Cardiac muscle cell (in vitro differentiated cells and primary cell): ENCODE results near the gene KTN1. TPM values are rescaled to one million over a fixed set of nuclear protein-coding genes. Genes with fewer than 3 reads are reported as not detected.

Source experiments
- DNase-seq, 2 donors: peaks; one replicate each; pipeline versions ENCODE4 v3.0.0 to v3.0.0-alpha.2; 2010 to 2017; ENCODE audit warnings: low read depth in 1 of 2, low spot score in 1 of 2
- H3K27ac ChIP-seq: fragments of 200-600 bp; sonication (generic); 2 replicates; pipeline ENCODE4 v1.5.1; 2016
- H3K27me3 ChIP-seq: fragments of 200-600 bp; sonication (generic); 2 replicates; pipeline ENCODE4 v1.6.0; 2016; ENCODE audit warnings: control low read depth
- H3K36me3 ChIP-seq: fragments of 200-600 bp; sonication (generic); 2 replicates; pipeline ENCODE4 v1.5.1; 2016; ENCODE audit warnings: control low read depth
- H3K4me1 ChIP-seq: fragments of 200-600 bp; sonication (generic); 2 replicates; pipeline ENCODE4 v1.8.1; 2017; ENCODE audit warnings: low read depth, mild to moderate bottlenecking, mixed run types
- H3K4me3 ChIP-seq: fragments of 200-600 bp; sonication (generic); 2 replicates; pipeline ENCODE4 v1.5.1; 2016; ENCODE audit warnings: mild to moderate bottlenecking
- H3K9me3 ChIP-seq: fragments of 200-600 bp; sonication (generic); 2 replicates; pipeline ENCODE4 v1.5.1; 2017; ENCODE audit warnings: low read depth, mild to moderate bottlenecking, control low read depth
- polyA plus RNA-seq: library from polyadenylated mRNA; unstranded; fragments of >200 nt; fragmentation: Nextera tagmentation; extraction: Ambion mirVana; gene quantifications from 2 replicates; pipeline ENCODE4 v1.2.1, GENCODE V29; 2016
- total RNA-seq: library from RNA; depleted of rRNA; stranded (reverse); fragments of >200 nt; gene quantifications from 2 replicates; pipeline ENCODE4 v1.2.3, GENCODE V29; 2016
- TF ChIP-seq, protein P1 (sequence below): IDR thresholded peaks from 2 replicates; pipeline ENCODE4 v1.5.1; 2012; ENCODE audit warnings: low read depth, mild to moderate bottlenecking, low read length

Gene KTN1
- total and polyA plus RNA-seq, 2 experiments from 2014 or later, result 130 to 214 TPM

DNA sequence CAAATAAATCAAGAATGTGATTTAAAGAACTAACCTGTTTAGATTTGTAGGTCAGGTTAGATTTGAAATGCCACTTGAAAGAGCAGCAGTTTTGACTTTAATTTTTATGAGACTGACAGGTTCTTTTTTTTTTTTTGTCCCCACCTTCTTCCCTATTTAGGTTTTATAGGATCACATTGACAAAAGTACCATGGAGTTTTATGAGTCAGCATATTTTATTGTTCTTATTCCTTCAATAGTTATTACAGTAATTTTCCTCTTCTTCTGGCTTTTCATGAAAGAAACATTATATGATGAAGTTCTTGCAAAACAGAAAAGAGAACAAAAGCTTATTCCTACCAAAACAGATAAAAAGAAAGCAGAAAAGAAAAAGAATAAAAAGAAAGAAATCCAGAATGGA is 31.9 kb downstream of the KTN1 start:
- Histone ChIP-seq H3K36me3 (peaks cover 6% of the 10 kb centered on the region), H3K27ac (no peak overlapping the region), H3K4me1 (peaks cover 20% of the 10 kb centered on the region), H3K4me3 (no peak overlapping the region), H3K9me3 (no peaks in the 10 kb centered on the region), H3K27me3 (no peaks in the 10 kb centered on the region)
- TF ChIP-seq, protein P1, sequence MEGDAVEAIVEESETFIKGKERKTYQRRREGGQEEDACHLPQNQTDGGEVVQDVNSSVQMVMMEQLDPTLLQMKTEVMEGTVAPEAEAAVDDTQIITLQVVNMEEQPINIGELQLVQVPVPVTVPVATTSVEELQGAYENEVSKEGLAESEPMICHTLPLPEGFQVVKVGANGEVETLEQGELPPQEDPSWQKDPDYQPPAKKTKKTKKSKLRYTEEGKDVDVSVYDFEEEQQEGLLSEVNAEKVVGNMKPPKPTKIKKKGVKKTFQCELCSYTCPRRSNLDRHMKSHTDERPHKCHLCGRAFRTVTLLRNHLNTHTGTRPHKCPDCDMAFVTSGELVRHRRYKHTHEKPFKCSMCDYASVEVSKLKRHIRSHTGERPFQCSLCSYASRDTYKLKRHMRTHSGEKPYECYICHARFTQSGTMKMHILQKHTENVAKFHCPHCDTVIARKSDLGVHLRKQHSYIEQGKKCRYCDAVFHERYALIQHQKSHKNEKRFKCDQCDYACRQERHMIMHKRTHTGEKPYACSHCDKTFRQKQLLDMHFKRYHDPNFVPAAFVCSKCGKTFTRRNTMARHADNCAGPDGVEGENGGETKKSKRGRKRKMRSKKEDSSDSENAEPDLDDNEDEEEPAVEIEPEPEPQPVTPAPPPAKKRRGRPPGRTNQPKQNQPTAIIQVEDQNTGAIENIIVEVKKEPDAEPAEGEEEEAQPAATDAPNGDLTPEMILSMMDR, result no peak
- DNase-seq, result no peak

DNA sequence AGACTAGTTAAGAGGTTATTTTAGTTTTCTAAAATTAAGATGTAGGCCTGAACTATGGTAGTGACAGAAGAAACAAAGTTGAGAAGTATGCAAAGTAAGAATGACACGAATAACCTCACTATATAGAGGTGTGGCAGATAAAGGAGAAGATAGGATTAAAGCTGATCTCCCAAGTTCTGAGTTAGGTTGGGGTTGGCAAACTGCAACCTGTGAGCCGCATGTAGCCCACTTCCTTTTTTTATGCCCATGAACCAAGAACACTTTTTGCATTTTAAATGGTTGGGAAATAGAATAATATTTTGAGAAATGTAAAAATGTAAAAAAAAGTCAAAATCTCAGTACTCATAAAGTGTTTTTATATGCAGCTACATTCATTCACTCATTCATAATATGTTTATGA is 34.3 kb downstream of the KTN1 start:
- Histone ChIP-seq H3K36me3 (peaks cover 31% of the 10 kb centered on the region), H3K27me3 (no peaks in the 10 kb centered on the region), H3K9me3 (no peaks in the 10 kb centered on the region), H3K4me1 (peaks cover 10% of the 10 kb centered on the region), H3K27ac (no peak overlapping the region), H3K4me3 (no peak overlapping the region)
- no peak for DNase-seq
- TF ChIP-seq, protein P1, result no peak

GRCh38 chr14:55620277-55620676 is 40.3 kb downstream of the KTN1 start:
- no peak overlapping the region for H3K27ac ChIP-seq
- no peak for DNase-seq
- H3K4me1 ChIP-seq, result no peaks in the 10 kb centered on the region
- no peak overlapping the region for H3K4me3 ChIP-seq
- TF ChIP-seq, protein P1, result no peak
- no peaks in the 10 kb centered on the region for H3K27me3 ChIP-seq
- peaks cover 58% of the 10 kb centered on the region for H3K36me3 ChIP-seq
- H3K9me3 ChIP-seq, result no peaks in the 10 kb centered on the region

GRCh38 chr14:55620981-55621380 is 41.0 kb downstream of the KTN1 start:
- Histone ChIP-seq H3K36me3 (peaks cover 58% of the 10 kb centered on the region), H3K9me3 (no peaks in the 10 kb centered on the region)

GRCh38 chr14:55621391-55621790 is 41.4 kb downstream of the KTN1 start:
- no peak overlapping the region for H3K27ac ChIP-seq
- no peaks in the 10 kb centered on the region for H3K9me3 ChIP-seq
- H3K27me3 ChIP-seq, result no peaks in the 10 kb centered on the region
- H3K36me3 ChIP-seq, result peaks cover 57% of the 10 kb centered on the region
- H3K4me1 ChIP-seq, result peaks cover 5% of the 10 kb centered on the region
- TF ChIP-seq, protein P1, result no peak
- no peak overlapping the region for H3K4me3 ChIP-seq
- DNase-seq, result no peak

More at GRCh38 chr14:55620981-55621380, 41.0 kb downstream of the KTN1 start:
- no peak for DNase-seq
- Histone ChIP-seq H3K4me1 (peaks cover 1% of the 10 kb centered on the region), H3K27ac (no peak overlapping the region), H3K4me3 (no peak overlapping the region), H3K27me3 (no peaks in the 10 kb centered on the region)
- TF ChIP-seq, protein P1, result no peak

- Histone ChIP-seq H3K27me3 (no peaks in the 10 kb centered on the region), H3K9me3 (no peaks in the 10 kb centered on the region), H3K4me3 (no peak overlapping the region), H3K4me1 (peaks cover 10% of the 10 kb centered on the region), H3K36me3 (peaks cover 38% of the 10 kb centered on the region), H3K27ac (no peak overlapping the region)
- no peak for DNase-seq
- TF ChIP-seq, protein P1, result no peak
Measured at GRCh38 chr14:55624913-55625312, 44.9 kb downstream of the KTN1 start.
